NCI-H1105 (cell line): ENCODE data around the gene TRAPPC4.

ENCODE experiments used
- DNase-seq: peaks from one replicate; lab custom pipeline; 2025; lab: John Stamatoyannopoulos, UW

TRAPPC4 gene

GRCh38 chr11:119067371-119068222 is 49.0 kb downstream of the TRAPPC4 start, which contains the start of gene VPS11:
TSS of gene VPS11 (plus strand) at chr11:119067818. CDS start at chr11:119067824, 6 bp downstream.
- peak; percentile 99 for DNase-seq
